ENCODE measurements around the gene OTOP3.

Gene OTOP3

GRCh38 chr17:74938194-74938950, 2.7 kb downstream of the OTOP3 start:
- no peak for DNase-seq (ENCODE audit: low read depth in 2 of 2, low spot score in 1 of 2)

- DNase-seq (ENCODE audit: low read depth in 2 of 2, low spot score in 1 of 2): no peak
Observed at GRCh38 chr17:74939534-74939933, 3.8 kb downstream of the OTOP3 start.

GRCh38 chr17:74941128-74941725, 5.5 kb downstream of the OTOP3 start:
- DNase-seq (ENCODE audit: low read depth in 2 of 2, low spot score in 1 of 2): no peak

- DNase-seq (ENCODE audit: low read depth in 2 of 2, low spot score in 1 of 2): no peak
Observed at GRCh38 chr17:74943808-74944522, 8.3 kb downstream of the OTOP3 start.

- no peak for DNase-seq (ENCODE audit: low read depth in 2 of 2, low spot score in 1 of 2)
Observed at GRCh38 chr17:74945543-74945942, 9.8 kb downstream of the OTOP3 start.

GRCh38 chr17:74946641-74947040, 10.9 kb downstream of the OTOP3 start:
- DNase-seq (ENCODE audit: low read depth in 2 of 2, low spot score in 1 of 2): no peak

- no peak for DNase-seq (ENCODE audit: low read depth in 2 of 2, low spot score in 1 of 2)
Observed at GRCh38 chr17:74947041-74947754, 11.5 kb downstream of the OTOP3 start.

- DNase-seq (ENCODE audit: low read depth in 2 of 2, low spot score in 1 of 2): no peak
Observed at GRCh38 chr17:74949455-74950115, 13.9 kb downstream of the OTOP3 start.

- no peak for DNase-seq (ENCODE audit: low read depth in 2 of 2, low spot score in 1 of 2)
Observed at GRCh38 chr17:74950207-74950606, 14.5 kb downstream of the OTOP3 start.

- DNase-seq (ENCODE audit: low read depth in 2 of 2, low spot score in 1 of 2): no peak
Observed at GRCh38 chr17:74951065-74951464, 15.4 kb downstream of the OTOP3 start.

- DNase-seq (ENCODE audit: low read depth in 2 of 2, low spot score in 1 of 2): no peak
Observed at GRCh38 chr17:74951680-74952421, 16.2 kb downstream of the OTOP3 start.

GRCh38 chr17:74952431-74953133, 16.9 kb downstream of the OTOP3 start:
- DNase-seq (ENCODE audit: low read depth in 2 of 2, low spot score in 1 of 2): no peak

- DNase-seq (ENCODE audit: low read depth in 2 of 2, low spot score in 1 of 2): no peak
Observed at GRCh38 chr17:74953134-74953687, 17.5 kb downstream of the OTOP3 start.

- DNase-seq (ENCODE audit: low read depth in 2 of 2, low spot score in 1 of 2): no peak
Observed at GRCh38 chr17:74954115-74954514, 18.4 kb downstream of the OTOP3 start.

- DNase-seq (ENCODE audit: low read depth in 2 of 2, low spot score in 1 of 2): no peak
Observed at GRCh38 chr17:74954665-74955421, 19.1 kb downstream of the OTOP3 start.

GRCh38 chr17:74956093-74956492, 20.4 kb downstream of the OTOP3 start:
- no peak for DNase-seq (ENCODE audit: low read depth in 2 of 2, low spot score in 1 of 2)

GRCh38 chr17:74957935-74958740, 22.4 kb downstream of the OTOP3 start:
- DNase-seq (ENCODE audit: low read depth in 2 of 2, low spot score in 1 of 2): peak; percentile 60 to 64
